Peyer's patch (tissue), 4 donors: ENCODE results near the gene GH2.
"Not testable (repeated sequence)": the region's sequence is repeated elsewhere in the genome, so short reads cannot be mapped to it uniquely, and the experiment has no call there.

ENCODE experiments used
- CTCF ChIP-seq, 6 experiments: fragments of 450-650 bp in 4 of 6; fragments of 200-600 bp in 2 of 6; sonication (generic) in 1 of 6; IDR thresholded peaks; one replicate each; pipeline ENCODE4 v1.5.1; 2017 to 2019; ENCODE audit warnings: antibody characterized with exemption in 6 of 6, mild to moderate bottlenecking in 3 of 6, moderate library complexity in 1 of 6
- POLR2A ChIP-seq, 2 donors: fragments of 450-650 bp; IDR thresholded peaks; one replicate each; pipeline ENCODE4 v1.5.1; 2017; ENCODE audit warnings: antibody characterized with exemption in 2 of 2, mild to moderate bottlenecking in 2 of 2, moderate library complexity in 2 of 2

- peak; percentile 21 to 46 (median 35) for TF ChIP-seq CTCF (IDR thresholded peaks at IDR 0.05)
- not testable (repeated sequence) for TF ChIP-seq POLR2A (IDR thresholded peaks at IDR 0.05)
Observed at GRCh38 chr17:63903787-63904201, 22.1 kb upstream of the GH2 start.
